ENCODE measurements around the gene ZNF423. TPM values are rescaled to one million over a fixed set of nuclear protein-coding genes. Genes with fewer than 3 reads are reported as not detected.

ZNF423 gene
- total RNA-seq, 4 donors from 2014 or later, result 1.4 to 20.6 (median 4.7) TPM

DNA sequence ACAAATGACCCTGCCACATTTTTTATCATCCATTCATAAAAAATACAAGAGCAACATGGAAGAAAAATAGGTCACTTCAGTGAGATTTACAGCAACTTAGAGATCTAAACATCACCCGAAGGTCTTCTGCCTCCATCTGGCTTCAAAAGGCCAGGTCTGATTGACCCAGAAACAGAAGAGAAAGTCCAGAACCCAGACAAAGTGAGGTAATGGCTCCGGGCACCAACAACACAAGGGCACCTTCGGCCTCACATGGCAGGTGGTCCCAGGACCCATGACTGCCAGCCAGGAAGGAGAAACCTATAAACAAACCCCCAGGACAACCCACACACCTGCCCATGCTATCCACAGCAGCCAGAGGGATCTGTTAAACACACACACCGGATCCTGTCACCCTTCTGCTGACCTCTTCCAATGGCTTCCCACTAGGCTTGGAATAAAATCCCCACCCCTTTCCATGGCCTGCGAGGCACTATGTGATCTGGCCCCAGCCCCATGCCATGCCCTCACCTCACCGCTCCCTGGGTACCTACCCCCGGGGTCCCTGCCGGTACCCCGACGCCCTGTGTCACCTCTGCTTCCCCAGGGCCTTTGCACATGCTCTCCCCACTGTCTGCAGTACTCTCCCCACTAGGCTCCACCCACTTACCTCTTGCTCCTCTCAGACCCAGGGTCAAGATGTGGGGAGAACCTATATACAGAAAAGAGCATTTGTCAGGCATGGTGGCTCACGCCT lies 149.1 kb downstream of the ZNF423 start:
- TF ChIP-seq, protein P1, sequence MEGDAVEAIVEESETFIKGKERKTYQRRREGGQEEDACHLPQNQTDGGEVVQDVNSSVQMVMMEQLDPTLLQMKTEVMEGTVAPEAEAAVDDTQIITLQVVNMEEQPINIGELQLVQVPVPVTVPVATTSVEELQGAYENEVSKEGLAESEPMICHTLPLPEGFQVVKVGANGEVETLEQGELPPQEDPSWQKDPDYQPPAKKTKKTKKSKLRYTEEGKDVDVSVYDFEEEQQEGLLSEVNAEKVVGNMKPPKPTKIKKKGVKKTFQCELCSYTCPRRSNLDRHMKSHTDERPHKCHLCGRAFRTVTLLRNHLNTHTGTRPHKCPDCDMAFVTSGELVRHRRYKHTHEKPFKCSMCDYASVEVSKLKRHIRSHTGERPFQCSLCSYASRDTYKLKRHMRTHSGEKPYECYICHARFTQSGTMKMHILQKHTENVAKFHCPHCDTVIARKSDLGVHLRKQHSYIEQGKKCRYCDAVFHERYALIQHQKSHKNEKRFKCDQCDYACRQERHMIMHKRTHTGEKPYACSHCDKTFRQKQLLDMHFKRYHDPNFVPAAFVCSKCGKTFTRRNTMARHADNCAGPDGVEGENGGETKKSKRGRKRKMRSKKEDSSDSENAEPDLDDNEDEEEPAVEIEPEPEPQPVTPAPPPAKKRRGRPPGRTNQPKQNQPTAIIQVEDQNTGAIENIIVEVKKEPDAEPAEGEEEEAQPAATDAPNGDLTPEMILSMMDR (IDR thresholded peaks at IDR 0.05), result no peak
- no peak for TF ChIP-seq POLR2A (IDR thresholded peaks at IDR 0.05)
- Histone ChIP-seq H3K9me3 (no peaks in the 10 kb centered on the region), H3K36me3 (no peaks in the 10 kb centered on the region), H3K4me3 (no peak overlapping the region), H3K27me3 (no peaks in the 10 kb centered on the region), H3K4me1 (no peaks in the 10 kb centered on the region), H3K27ac (no peak overlapping the region)
- DNase-seq, result no peak

GRCh38 chr16:49704586-49705155 lies 151.2 kb downstream of the ZNF423 start:
- H3K4me1 ChIP-seq, result no peaks in the 10 kb centered on the region
- no peaks in the 10 kb centered on the region for H3K9me3 ChIP-seq
- TF ChIP-seq, protein P1 (IDR thresholded peaks at IDR 0.05), result no peak
- no peak for TF ChIP-seq POLR2A (IDR thresholded peaks at IDR 0.05)
- no peaks in the 10 kb centered on the region for H3K36me3 ChIP-seq
- no peak overlapping the region for H3K4me3 ChIP-seq
- no peak overlapping the region for H3K27ac ChIP-seq
- DNase-seq, result no peak
- H3K27me3 ChIP-seq, result no peaks in the 10 kb centered on the region

GRCh38 chr16:49703483-49703882 lies 152.4 kb downstream of the ZNF423 start:
- TF ChIP-seq, protein P1 (IDR thresholded peaks at IDR 0.05), result no peak
- TF ChIP-seq POLR2A (IDR thresholded peaks at IDR 0.05), result no peak
- Histone ChIP-seq H3K9me3 (no peaks in the 10 kb centered on the region), H3K4me1 (no peaks in the 10 kb centered on the region), H3K27ac (no peak overlapping the region), H3K36me3 (no peaks in the 10 kb centered on the region), H3K4me3 (no peak overlapping the region), H3K27me3 (no peaks in the 10 kb centered on the region)
- no peak for DNase-seq

DNA sequence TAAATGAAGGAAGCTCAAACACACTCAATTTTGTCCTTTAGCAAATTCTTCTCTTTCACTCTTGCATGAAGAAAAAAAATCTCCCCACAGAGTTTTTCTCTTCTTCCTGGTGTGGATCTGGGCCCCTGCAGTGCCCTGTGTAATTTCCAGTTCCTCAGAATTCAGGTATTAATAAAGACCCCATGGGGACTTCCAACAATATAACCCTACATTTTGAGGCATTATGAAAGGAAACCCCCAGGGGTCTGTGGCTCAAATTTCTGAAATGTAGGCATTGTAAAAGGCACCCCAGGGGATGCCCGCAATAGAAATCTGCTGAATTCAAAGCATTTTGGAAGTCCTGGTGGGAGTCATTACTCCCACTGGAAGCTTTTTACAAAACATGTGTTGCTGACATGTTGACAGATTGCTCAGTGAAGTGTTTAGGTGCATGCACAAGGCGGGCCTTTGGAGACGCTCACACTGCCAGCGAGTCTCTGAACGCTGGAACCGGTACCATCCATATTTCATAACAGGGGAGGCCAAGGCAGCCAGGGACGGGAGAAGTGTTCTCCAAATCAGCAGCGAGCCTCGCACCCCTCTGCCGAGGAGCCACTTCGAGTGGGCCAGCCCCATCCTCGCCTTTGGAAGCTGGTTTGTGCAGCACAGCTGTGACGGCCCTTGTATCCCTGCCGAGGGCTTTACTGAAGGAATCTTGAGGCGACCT lies 154.0 kb downstream of the ZNF423 start:
- Histone ChIP-seq H3K27ac (peak overlapping the region in 1 of 4 donors; percentile 22), H3K9me3 (no peaks in the 10 kb centered on the region), H3K4me1 (no peaks in the 10 kb centered on the region), H3K27me3 (no peaks in the 10 kb centered on the region), H3K4me3 (no peak overlapping the region), H3K36me3 (no peaks in the 10 kb centered on the region)
- TF ChIP-seq POLR2A (IDR thresholded peaks at IDR 0.05), result no peak
- TF ChIP-seq, protein P1 (IDR thresholded peaks at IDR 0.05), result no peak
- DNase-seq, result peak in 2 of 3 donors; percentile 17 to 58

GRCh38 chr16:49701065-49701685 lies 154.7 kb downstream of the ZNF423 start:
- H3K36me3 ChIP-seq, result no peaks in the 10 kb centered on the region
- DNase-seq, result no peak
- no peaks in the 10 kb centered on the region for H3K4me1 ChIP-seq
- H3K4me3 ChIP-seq, result no peak overlapping the region
- H3K27me3 ChIP-seq, result no peaks in the 10 kb centered on the region
- H3K9me3 ChIP-seq, result no peaks in the 10 kb centered on the region
- TF ChIP-seq, protein P1 (IDR thresholded peaks at IDR 0.05), result no peak
- no peak for TF ChIP-seq POLR2A (IDR thresholded peaks at IDR 0.05)
- no peak overlapping the region for H3K27ac ChIP-seq

Data from Peyer's patch (tissue), 4 donors.